Nephron progenitor cell (in vitro differentiated cells): ENCODE results near the gene TSN.
"Not testable (repeated sequence)": the region's sequence is repeated elsewhere in the genome, so short reads cannot be mapped to it uniquely, and the experiment has no call there.

Source experiments
- DNase-seq: peaks from one replicate; pipeline ENCODE4 v3.0.0; 2021
- H3K27ac Mint-ChIP-seq: 2 replicates; pipeline ENCODE4 v1.8.0; 2021; ENCODE audit warnings: mild to moderate bottlenecking, moderate library complexity, mixed read lengths
- H3K27me3 Mint-ChIP-seq: 2 replicates; pipeline ENCODE4 v1.8.0; 2021; ENCODE audit warnings: mild to moderate bottlenecking, low read depth, mixed read lengths; ENCODE audit not compliant: poor library complexity
- H3K36me3 Mint-ChIP-seq: 2 replicates; pipeline ENCODE4 v1.8.0; 2021; ENCODE audit warnings: low read depth, mixed read lengths
- H3K4me1 Mint-ChIP-seq: 2 replicates; pipeline ENCODE4 v1.8.0; 2021; ENCODE audit warnings: mixed read lengths
- H3K4me3 Mint-ChIP-seq: 2 replicates; pipeline ENCODE4 v1.8.0; 2021; ENCODE audit warnings: mild to moderate bottlenecking, moderate library complexity, mixed read lengths
- H3K9me3 Mint-ChIP-seq: 2 replicates; pipeline ENCODE4 v1.8.0; 2021; ENCODE audit warnings: mild to moderate bottlenecking, moderate library complexity, mixed read lengths
- TF ChIP-seq, protein P1 (sequence below): fragments of 200-600 bp; sonication (generic); IDR thresholded peaks from 2 replicates; pipeline ENCODE4 v1.5.0; 2021; ENCODE audit warnings: antibody characterized with exemption

TSN gene

DNA sequence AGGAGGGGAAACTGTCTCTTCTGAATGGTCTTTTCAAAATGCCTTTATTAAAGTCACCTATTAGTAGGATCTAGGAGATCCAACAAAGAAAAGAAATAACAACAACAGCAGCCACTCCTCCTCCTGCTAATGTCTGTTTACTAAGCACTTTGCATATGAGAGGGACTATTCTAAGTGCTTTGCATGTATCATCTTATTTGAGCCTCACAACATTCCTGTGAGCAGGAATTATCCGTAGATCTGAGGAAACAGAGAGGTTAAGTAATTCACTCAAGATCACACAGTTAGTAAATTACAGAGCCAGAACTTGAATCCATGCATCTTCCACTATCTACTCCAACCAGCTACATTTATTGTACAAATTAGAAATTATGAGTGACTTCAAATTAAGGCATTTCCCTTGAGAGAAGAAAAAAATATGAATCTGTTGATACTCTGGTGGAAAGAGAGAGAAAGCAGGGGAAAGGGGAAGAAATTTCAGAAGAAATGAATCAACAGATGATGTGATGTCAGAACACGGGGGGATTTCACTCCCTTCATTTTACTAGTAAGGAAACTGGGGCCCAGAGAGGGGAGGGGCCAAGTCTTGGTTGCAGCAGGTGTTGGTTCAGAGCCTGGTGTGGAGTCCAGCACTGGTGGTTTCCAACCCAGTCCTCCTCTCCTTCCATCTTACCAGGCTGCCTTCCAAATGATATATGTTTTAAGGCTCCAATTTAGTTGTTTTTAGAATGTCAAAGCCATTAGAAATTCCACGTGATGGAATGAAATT, 49.7 kb downstream of the TSN start:
- peaks cover 9% of the 10 kb centered on the region for H3K36me3 Mint-ChIP-seq
- H3K9me3 Mint-ChIP-seq = peaks cover 14% of the 10 kb centered on the region
- DNase-seq = no peak
- peaks cover 20% of the 10 kb centered on the region for H3K27me3 Mint-ChIP-seq
- TF ChIP-seq, protein P1, sequence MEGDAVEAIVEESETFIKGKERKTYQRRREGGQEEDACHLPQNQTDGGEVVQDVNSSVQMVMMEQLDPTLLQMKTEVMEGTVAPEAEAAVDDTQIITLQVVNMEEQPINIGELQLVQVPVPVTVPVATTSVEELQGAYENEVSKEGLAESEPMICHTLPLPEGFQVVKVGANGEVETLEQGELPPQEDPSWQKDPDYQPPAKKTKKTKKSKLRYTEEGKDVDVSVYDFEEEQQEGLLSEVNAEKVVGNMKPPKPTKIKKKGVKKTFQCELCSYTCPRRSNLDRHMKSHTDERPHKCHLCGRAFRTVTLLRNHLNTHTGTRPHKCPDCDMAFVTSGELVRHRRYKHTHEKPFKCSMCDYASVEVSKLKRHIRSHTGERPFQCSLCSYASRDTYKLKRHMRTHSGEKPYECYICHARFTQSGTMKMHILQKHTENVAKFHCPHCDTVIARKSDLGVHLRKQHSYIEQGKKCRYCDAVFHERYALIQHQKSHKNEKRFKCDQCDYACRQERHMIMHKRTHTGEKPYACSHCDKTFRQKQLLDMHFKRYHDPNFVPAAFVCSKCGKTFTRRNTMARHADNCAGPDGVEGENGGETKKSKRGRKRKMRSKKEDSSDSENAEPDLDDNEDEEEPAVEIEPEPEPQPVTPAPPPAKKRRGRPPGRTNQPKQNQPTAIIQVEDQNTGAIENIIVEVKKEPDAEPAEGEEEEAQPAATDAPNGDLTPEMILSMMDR = no peak
- H3K4me1 Mint-ChIP-seq = peaks cover 15% of the 10 kb centered on the region
- H3K4me3 Mint-ChIP-seq = no peak overlapping the region
- no peak overlapping the region for H3K27ac Mint-ChIP-seq

DNA sequence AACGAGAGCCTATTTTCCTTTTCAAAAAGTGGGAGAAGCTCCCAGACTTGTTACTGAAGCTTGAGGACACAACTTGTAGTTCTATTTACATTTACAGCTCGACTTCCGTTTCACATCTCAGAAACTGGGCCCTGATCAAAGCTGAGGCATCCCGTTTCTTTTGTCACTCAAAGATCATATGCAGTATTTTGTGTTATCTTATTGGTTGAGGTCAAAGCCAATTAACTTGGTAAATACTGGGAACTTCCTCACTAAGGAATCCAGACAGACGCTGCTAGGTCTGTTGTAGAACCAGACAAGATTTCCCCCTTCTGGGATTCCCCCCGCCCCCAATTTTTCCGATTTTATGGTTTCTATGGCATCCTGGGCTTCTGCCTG, 50.3 kb downstream of the TSN start:
- TF ChIP-seq, protein P1 = no peak
- no peak for DNase-seq
- Mint-ChIP-seq H3K36me3 (peaks cover 9% of the 10 kb centered on the region), H3K27me3 (peaks cover 16% of the 10 kb centered on the region), H3K4me1 (peaks cover 15% of the 10 kb centered on the region), H3K27ac (no peak overlapping the region), H3K9me3 (peaks cover 14% of the 10 kb centered on the region), H3K4me3 (no peak overlapping the region)

DNA sequence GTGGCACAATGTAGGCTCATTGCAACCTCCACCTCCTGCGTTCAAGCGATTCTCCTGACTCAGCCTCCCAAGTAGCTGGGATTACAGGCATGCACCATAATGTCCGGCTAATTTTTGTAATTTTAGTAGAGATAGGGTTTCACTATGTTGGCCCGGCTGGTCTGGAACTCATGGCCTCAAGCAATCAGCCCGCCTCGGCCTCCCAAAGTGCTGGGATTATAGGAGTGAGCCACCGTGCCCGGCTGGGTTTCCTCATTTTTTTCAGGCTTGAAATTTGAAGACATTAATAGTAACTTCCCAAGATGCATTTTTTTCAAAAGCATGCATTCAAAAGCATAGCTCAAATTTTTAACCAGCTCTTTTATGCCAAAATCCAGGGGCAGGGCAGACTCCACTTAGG, 52.3 kb downstream of the TSN start:
- not testable (repeated sequence) for H3K9me3 Mint-ChIP-seq, H3K4me3 Mint-ChIP-seq, H3K36me3 Mint-ChIP-seq, DNase-seq
- Mint-ChIP-seq H3K27me3 (peaks cover 10% of the 10 kb centered on the region), H3K4me1 (peaks cover 15% of the 10 kb centered on the region), H3K27ac (peak overlapping the region; percentile 22)

DNA sequence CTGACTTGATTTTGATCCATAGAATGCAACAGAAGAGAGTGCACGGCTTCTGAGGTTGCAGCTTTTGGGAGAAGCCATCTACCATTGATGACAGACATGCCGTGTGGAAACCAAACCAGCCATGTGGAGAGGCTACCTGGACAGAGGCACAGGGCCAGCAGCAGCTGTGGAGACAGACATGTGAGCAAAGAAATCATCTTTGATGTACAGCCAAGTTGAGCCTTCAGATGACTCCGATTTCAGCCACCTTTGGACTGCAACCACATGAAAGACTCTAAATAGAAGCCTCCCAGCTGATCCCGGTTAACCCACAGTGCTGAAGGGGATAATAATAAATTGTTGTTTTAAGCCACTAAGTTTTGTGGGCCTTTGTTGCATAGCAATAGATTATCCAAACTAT, 54.2 kb downstream of the TSN start:
- H3K4me1 Mint-ChIP-seq = peaks cover 5% of the 10 kb centered on the region
- peaks cover 8% of the 10 kb centered on the region for H3K27me3 Mint-ChIP-seq
- no peak overlapping the region for H3K4me3 Mint-ChIP-seq
- TF ChIP-seq, protein P1 = no peak
- no peaks in the 10 kb centered on the region for H3K36me3 Mint-ChIP-seq
- H3K9me3 Mint-ChIP-seq = no peaks in the 10 kb centered on the region
- no peak for DNase-seq
- no peak overlapping the region for H3K27ac Mint-ChIP-seq

DNA sequence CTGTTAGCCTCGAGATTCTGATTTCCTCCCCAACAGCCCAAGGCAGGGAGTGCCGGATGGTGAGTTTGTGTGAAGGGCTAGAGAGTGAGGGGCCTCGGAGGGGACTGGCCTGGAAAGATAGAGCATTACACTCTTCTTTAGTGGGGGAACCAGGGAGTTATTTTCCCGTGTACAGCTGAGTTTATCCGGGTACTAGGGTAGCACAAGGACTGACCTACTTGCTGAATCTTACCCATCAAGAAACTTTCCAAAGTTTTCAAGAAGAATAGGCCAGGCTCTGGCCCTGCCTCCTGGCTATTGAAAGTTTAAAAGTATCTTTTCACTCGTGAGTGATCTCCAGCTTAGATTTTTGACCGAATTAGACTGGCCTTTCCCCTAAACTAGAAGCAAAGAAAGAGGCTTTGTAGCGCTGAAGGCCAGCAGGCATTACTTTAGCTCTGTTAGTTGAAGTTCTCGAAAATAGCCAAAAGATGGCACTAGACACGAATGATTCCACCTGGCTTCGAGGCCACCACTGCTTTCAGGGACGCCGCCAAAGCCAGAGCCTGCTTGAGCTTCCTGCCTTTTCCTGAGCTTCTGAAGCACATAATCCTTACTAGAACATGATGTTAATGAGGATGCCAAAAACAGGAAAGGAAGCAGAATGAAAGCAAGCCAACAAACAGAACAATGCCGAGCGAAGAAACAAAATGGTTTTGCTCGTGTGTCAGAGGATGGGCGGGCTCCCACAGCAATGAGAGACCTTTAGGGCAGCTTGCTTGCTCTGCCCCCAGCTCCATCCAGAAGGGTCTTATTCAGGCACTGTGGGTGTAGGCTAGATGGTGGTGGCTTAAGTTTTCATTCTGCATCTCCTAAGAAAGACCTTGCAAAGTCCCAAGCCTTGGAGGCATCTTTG, 55.8 kb downstream of the TSN start:
- Mint-ChIP-seq H3K36me3 (no peaks in the 10 kb centered on the region), H3K4me1 (no peaks in the 10 kb centered on the region), H3K27ac (no peak overlapping the region), H3K4me3 (no peak overlapping the region), H3K9me3 (no peaks in the 10 kb centered on the region), H3K27me3 (peaks cover 8% of the 10 kb centered on the region)
- peak; percentile 58 for DNase-seq
- TF ChIP-seq, protein P1 = peak; percentile 64

DNA sequence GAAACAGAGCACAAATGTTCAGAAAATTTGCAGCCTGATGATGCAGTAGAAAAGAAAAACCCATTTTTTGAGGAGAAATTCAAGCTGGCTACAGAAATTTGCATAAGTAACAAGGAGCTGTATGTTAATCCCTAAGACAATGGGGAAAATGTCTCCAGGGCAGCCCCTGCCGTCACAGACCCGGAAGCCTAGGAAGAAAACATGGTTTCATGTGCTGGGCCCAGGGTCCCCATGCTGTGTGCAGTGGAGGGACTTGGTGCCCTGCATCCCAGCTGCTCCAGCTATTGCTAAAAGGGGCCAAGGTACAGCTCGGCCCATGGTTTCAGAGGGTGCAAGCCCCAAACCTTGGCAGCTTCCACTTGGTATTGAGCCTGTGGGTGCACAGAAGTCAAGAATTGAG, 57.6 kb downstream of the TSN start:
- H3K27me3 Mint-ChIP-seq, H3K36me3 Mint-ChIP-seq, DNase-seq, H3K9me3 Mint-ChIP-seq, H3K27ac Mint-ChIP-seq, H3K4me1 Mint-ChIP-seq, H3K4me3 Mint-ChIP-seq: not testable (repeated sequence)
